Activated CD8-positive, alpha-beta T cell treated with anti-CD3 and anti-CD28 coated beads, Interleukin-2, amount 10 ng/mL, durations not matched to agents 7 days and 5 days (primary cell): Measurements from ENCODE around the gene UBE2M. TPM values are rescaled to one million over a fixed set of nuclear protein-coding genes. Genes with fewer than 3 reads are reported as not detected.

Source experiments
- ATAC-seq: fragments of 150-1000 bp; cut with Tn5 transposase; one replicate; pipeline ENCODE4 v1.10.0; 2021; ENCODE audit warnings: moderate library complexity
- CTCF ChIA-PET: fragments of 350-600 bp; sonication (Branson Sonifier 250); formaldehyde crosslinking; loops from one replicate; lab custom pipeline; 2021; ENCODE audit warnings: antibody characterized with exemption; lab: Charles Lee
- POLR2A ChIA-PET: fragments of 350-600 bp; sonication (Branson Sonifier 250); formaldehyde crosslinking; loops from one replicate; lab custom pipeline; 2021; ENCODE audit warnings: antibody characterized with exemption; lab: Charles Lee
- DNase-seq: peaks from one replicate; pipeline ENCODE4 v3.0.0-alpha.2; 2020
- H3K27ac Mint-ChIP-seq: one replicate; pipeline ENCODE4 v1.8.0; 2021; ENCODE audit warnings: mild to moderate bottlenecking, mixed read lengths
- H3K27me3 Mint-ChIP-seq: one replicate; pipeline ENCODE4 v1.8.0; 2021; ENCODE audit warnings: low read depth, mixed read lengths
- H3K36me3 Mint-ChIP-seq: one replicate; pipeline ENCODE4 v1.8.0; 2021; ENCODE audit warnings: low read depth, mixed read lengths
- H3K4me1 Mint-ChIP-seq: one replicate; pipeline ENCODE4 v1.8.0; 2021; ENCODE audit warnings: low read depth, mixed read lengths
- H3K4me3 Mint-ChIP-seq: one replicate; pipeline ENCODE4 v1.8.0; 2021; ENCODE audit warnings: mild to moderate bottlenecking, mixed read lengths
- H3K9me3 Mint-ChIP-seq: one replicate; pipeline ENCODE4 v1.8.0; 2022; ENCODE audit warnings: mixed read lengths; ENCODE audit not compliant: insufficient read depth
- total RNA-seq, 2 experiments: library from RNA; stranded (reverse); gene quantifications; one replicate each; pipeline ENCODE4 v1.2.3, GENCODE V29; 2021

The UBE2M gene
- total RNA-seq, 2 experiments from 2014 or later, result 80.7 to 94.1 TPM

- Mint-ChIP-seq H3K27ac (peak overlapping the region; percentile 99), H3K9me3 (no peaks in the 10 kb centered on the region), H3K4me1 (peaks cover 69% of the 10 kb centered on the region), H3K27me3 (no peaks in the 10 kb centered on the region), H3K36me3 (peaks cover 45% of the 10 kb centered on the region), H3K4me3 (peak overlapping the region; percentile 96)
- POLR2A ChIA-PET, result interaction anchor here (1.0 to 1.4 kb wide), 3 partner anchors 8 to 17 kb away, joined by 3 to 8 read pairs (median 4); partner anchors contain the start of gene TRIM28
- no peak for ATAC-seq
- CTCF ChIA-PET, result interaction anchor here (1.0 to 5.3 kb wide), 5 partner anchors 8 to 46 kb away, joined by 3 to 27 read pairs (median 3); partner anchors contain the start of gene ZBTB45
- no peak for DNase-seq
Measured at GRCh38 chr19:58560007-58560887, 1.8 kb upstream of the UBE2M start.

- no peaks in the 10 kb centered on the region for H3K9me3 Mint-ChIP-seq
- DNase-seq, result peak; percentile 77
- H3K4me3 Mint-ChIP-seq, result peak overlapping the region; percentile 96
- ATAC-seq, result peak; percentile 0
- POLR2A ChIA-PET, result interaction anchor here (1.0 to 1.4 kb wide), 2 partner anchors 9 to 16 kb away, joined by 3 to 8 read pairs; partner anchors contain the start of gene TRIM28
- peaks cover 70% of the 10 kb centered on the region for H3K4me1 Mint-ChIP-seq
- peaks cover 50% of the 10 kb centered on the region for H3K36me3 Mint-ChIP-seq
- H3K27me3 Mint-ChIP-seq, result no peaks in the 10 kb centered on the region
- H3K27ac Mint-ChIP-seq, result peak overlapping the region; percentile 99
- CTCF ChIA-PET, result interaction anchor here (1.0 to 5.3 kb wide), 6 partner anchors 9 to 45 kb away, joined by 3 to 27 read pairs (median 4); partner anchors contain the start of gene ZBTB45
Measured at GRCh38 chr19:58559275-58560006, 1.0 kb upstream of the UBE2M start.

DNA sequence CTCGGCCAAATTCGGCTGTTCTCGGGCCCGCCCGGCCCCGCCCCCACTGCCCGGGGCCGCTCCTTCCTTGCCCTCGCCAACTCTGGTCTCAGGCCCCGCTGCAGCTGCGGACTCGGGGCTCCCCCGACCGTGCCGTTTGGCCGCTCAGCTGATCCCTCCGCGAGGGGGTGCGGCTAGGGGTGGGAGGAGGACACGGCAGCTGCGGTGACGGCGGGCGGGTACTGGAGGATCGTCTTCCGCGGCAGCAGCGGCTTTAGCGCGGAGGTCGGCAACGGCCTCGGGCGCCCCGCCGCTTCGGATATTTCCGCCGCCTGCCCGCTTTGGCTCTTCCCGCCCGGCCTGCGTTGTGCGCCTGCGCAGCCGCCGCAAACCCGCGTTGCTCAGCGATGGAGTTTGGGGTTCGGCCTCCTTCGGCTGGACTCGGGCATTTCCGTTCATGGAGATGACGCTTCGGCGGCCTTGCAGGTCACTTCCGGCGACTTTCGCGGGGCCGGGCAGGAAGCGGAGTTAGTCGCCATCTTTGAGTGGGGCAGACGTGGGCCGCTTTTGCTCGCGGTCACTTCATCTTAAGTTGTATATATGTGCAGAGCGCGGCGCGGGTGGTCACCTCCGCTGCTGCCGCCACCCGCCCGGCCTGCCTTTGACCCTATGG lies 338 bp upstream of the UBE2M start:
- Mint-ChIP-seq H3K4me3 (peak overlapping the region; percentile 96), H3K4me1 (peaks cover 69% of the 10 kb centered on the region), H3K36me3 (peaks cover 56% of the 10 kb centered on the region), H3K9me3 (no peaks in the 10 kb centered on the region), H3K27me3 (no peaks in the 10 kb centered on the region), H3K27ac (peak overlapping the region; percentile 99)
- ChIA-PET CTCF (interaction anchor here (1.0 to 5.3 kb wide), 5 partner anchors 9 to 39 kb away, joined by 3 to 27 read pairs (median 4); partner anchors contain the start of gene ZBTB45), POLR2A (interaction anchor here (1.0 to 1.4 kb wide), 4 partner anchors 9 to 15 kb away, joined by 3 to 8 read pairs (median 4); partner anchors contain the start of gene TRIM28)
- ATAC-seq (peak; percentile 67), DNase-seq (peak; percentile 100)

GRCh38 chr19:58557221-58558065 lies 968 bp downstream of the UBE2M start:
- Mint-ChIP-seq H3K27me3 (no peaks in the 10 kb centered on the region), H3K9me3 (no peaks in the 10 kb centered on the region), H3K27ac (peak overlapping the region; percentile 96), H3K4me3 (peak overlapping the region; percentile 89), H3K4me1 (peaks cover 67% of the 10 kb centered on the region), H3K36me3 (peaks cover 63% of the 10 kb centered on the region)
- POLR2A ChIA-PET, result interaction anchor here (0.9 to 1.5 kb wide), 4 partner anchors 12 to 43 kb away, joined by 3 to 5 read pairs (median 4); partner anchors contain the start of gene ZBTB45
- DNase-seq (peak; percentile 31), ATAC-seq (no peak)
- CTCF ChIA-PET, result interaction anchor here (1.3 kb wide), 1 partner anchor 37 kb away, joined by 5 read pairs; no protein-coding TSS in a partner anchor

DNA sequence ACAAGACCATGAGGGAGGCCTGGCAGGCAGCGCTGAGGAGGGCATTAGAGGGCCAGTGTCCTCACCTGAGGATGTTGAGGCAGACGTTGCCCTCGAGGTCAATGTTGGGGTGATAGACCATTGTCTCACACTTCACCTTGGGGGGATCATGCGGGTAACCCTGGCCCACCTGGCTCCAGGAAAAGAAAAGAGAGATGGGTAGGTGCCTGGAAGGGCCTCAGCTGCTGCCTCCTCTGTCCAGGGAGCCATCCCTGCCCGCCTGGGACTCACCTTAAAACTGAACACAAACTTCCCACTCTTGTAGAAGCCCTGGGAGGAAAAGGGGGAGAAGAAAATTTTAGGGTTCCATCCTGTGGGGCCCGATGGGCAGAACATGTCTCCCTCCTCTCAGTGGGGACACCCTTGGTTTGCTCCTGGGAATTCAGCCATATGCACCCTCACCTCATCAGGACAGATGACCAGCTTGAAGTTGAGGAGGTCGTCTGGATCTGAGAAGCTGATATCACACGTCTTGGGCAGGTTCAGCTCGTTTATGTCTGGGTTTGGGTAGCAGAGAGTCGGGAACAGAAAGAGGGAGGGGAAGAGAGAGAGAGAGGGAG lies 1.7 kb downstream of the UBE2M start:
- H3K27ac Mint-ChIP-seq, result peak overlapping the region; percentile 96
- H3K27me3 Mint-ChIP-seq, result no peaks in the 10 kb centered on the region
- H3K9me3 Mint-ChIP-seq, result no peaks in the 10 kb centered on the region
- peaks cover 64% of the 10 kb centered on the region for H3K36me3 Mint-ChIP-seq
- POLR2A ChIA-PET, result interaction anchor here (1.2 to 1.5 kb wide), 2 partner anchors 15 to 37 kb away, joined by 4 to 5 read pairs; partner anchors contain the start of gene ZBTB45
- H3K4me3 Mint-ChIP-seq, result peak overlapping the region; percentile 89
- no peak for ATAC-seq
- H3K4me1 Mint-ChIP-seq, result peaks cover 60% of the 10 kb centered on the region
- CTCF ChIA-PET, result interaction anchor here (1.3 kb wide), 1 partner anchor 36 kb away, joined by 5 read pairs; no protein-coding TSS in a partner anchor
- DNase-seq, result peak; percentile 23

DNA sequence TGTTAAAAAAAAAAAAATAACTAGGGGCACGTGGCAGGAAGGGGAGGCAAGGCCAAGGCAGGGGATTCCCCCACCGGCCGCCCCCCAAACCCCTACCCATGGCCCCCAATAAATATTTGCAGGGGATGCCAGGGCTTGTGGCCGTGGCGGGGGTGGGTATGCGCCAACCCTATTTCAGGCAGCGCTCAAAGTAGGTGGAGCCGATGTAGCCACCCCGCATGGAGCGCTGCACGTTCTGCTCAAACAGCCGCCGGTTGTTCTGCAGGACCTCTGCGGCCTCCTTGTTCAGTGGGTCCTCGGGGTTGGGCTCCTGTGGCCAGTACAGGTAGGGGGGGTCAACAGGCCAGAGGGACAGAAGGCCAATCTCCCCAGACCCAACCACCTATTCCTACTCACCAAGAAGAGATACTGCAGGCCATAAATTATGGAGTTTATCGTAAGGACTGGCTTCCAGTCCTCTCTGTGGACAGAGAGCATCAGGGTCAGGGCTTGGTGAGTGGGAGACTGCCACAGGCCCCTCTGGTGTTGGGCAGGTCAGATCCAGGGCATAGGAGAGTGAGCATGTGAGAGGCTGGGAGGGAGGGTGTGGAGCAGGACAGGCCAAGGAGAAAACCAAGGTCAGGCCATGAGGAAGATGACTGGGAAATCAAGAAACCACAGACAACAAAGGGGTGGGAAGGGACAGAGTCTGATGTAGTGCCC lies 2.3 kb downstream of the UBE2M start:
- Mint-ChIP-seq H3K36me3 (peaks cover 63% of the 10 kb centered on the region), H3K9me3 (no peaks in the 10 kb centered on the region), H3K4me3 (peak overlapping the region; percentile 89), H3K4me1 (peaks cover 53% of the 10 kb centered on the region), H3K27me3 (no peaks in the 10 kb centered on the region), H3K27ac (peak overlapping the region; percentile 96)
- ChIA-PET CTCF (interaction anchor here (0.9 to 4.5 kb wide), 6 partner anchors 13 to 228 kb away, joined by 3 to 49 read pairs (median 10); partner anchors contain the start of genes TRIM28 and ZBTB45), POLR2A (interaction anchor here (1.0 to 3.5 kb wide), 5 partner anchors 11 to 148 kb away, joined by 3 to 51 read pairs (median 9); partner anchors contain the start of genes TRIM28, ZBTB45 and ZNF584)
- no peak for ATAC-seq
- DNase-seq, result peak; percentile 20

GRCh38 chr19:58555369-58555885 lies 3.0 kb downstream of the UBE2M start:
- Mint-ChIP-seq H3K27ac (peak overlapping the region; percentile 93), H3K4me3 (peak overlapping the region; percentile 85), H3K9me3 (no peaks in the 10 kb centered on the region), H3K27me3 (no peaks in the 10 kb centered on the region), H3K36me3 (peaks cover 66% of the 10 kb centered on the region), H3K4me1 (peaks cover 47% of the 10 kb centered on the region)
- POLR2A ChIA-PET, result interaction anchor here (0.8 to 3.5 kb wide), 8 partner anchors 11 to 147 kb away, joined by 3 to 51 read pairs (median 4); partner anchors contain the start of genes TRIM28, ZBTB45 and ZNF584
- DNase-seq (no peak), ATAC-seq (no peak)
- CTCF ChIA-PET, result interaction anchor here (0.9 to 4.5 kb wide), 6 partner anchors 12 to 227 kb away, joined by 3 to 49 read pairs (median 10); partner anchors contain the start of genes TRIM28 and ZBTB45

DNA sequence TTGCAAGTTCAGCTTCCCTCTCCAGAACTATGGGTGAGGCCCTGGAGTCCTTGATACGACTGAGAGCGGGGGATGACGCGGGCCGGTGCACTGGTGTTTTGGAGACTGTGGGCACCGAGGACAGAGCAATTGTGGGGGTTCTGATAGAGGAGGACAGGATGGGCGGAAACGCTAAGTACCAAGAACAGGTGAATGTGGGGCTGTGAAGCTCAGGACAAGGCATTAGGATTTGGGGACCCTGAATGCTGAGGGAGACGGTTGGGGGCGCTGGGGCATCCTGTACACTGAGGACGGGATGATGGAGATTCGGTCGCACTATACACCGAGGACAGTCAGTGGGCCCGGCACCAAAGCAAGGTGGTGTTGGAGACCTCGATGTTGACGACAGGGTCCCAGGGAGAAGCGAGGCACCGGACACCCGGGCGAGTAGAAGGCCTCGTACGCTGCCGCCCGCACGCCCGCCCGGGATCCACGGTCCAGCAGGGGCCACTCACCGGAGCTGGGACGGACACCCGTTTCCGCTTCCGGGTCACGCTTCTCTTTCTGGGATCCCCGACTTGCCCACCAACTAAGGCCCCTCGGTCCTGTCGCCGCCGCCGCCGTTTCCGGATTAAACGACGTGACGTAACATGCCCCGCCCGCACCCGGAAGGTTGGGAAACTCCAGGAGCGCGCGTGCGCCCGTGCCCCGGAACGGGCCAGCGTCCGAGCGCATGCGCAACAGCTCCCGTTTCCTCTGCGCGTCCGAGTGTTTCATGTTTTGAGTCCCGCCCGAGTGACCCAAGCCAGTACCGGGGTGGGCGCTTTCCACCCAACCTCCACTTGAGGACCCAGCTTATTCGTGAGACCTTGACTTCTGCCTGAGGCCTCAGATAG lies 3.7 kb downstream of the UBE2M start, which contains the start of gene CHMP2A:
Gene CHMP2A (minus strand): TSS at position 612 of the 875 bp plus-strand sequence. CDS start 893 bp downstream, outside the sequence.
- no peaks in the 10 kb centered on the region for H3K9me3 Mint-ChIP-seq
- CTCF ChIA-PET, result interaction anchor here (0.9 to 4.5 kb wide), 6 partner anchors 11 to 226 kb away, joined by 3 to 49 read pairs (median 10); partner anchors contain the start of genes TRIM28 and ZBTB45
- no peaks in the 10 kb centered on the region for H3K27me3 Mint-ChIP-seq
- ATAC-seq (peak; percentile 32), DNase-seq (peak; percentile 98)
- peak within 1 kb of the TSS; percentile 85 for H3K4me3 Mint-ChIP-seq
- peak within 1 kb of the TSS; percentile 93 for H3K27ac Mint-ChIP-seq
- peaks cover 71% of the 10 kb centered on the region for H3K36me3 Mint-ChIP-seq
- POLR2A ChIA-PET, result interaction anchor here (0.8 to 3.5 kb wide), 10 partner anchors 7 to 146 kb away, joined by 3 to 51 read pairs (median 4); partner anchors contain the start of genes TRIM28, ZBTB45, ZNF324 and ZNF584
- H3K4me1 Mint-ChIP-seq, result peaks cover 42% of the 10 kb centered on the region
